ENCODE results near the gene ANO1. TPM values are rescaled to one million over a fixed set of nuclear protein-coding genes. Genes with fewer than 3 reads are reported as not detected.

ANO1 gene
- polyA plus RNA-seq, 3 donors: not detected

- no peak for TF ChIP-seq CTCF (IDR thresholded peaks at IDR 0.05)
- H3K27ac Mint-ChIP-seq: no peak overlapping the region
Measured at GRCh38 chr11:70180906-70181305, 102.8 kb downstream of the ANO1 start.

GRCh38 chr11:70182266-70182665, 104.1 kb downstream of the ANO1 start:
- H3K4me3 ChIP-seq (replicated peaks in 1 of 3; ENCODE audit: low read depth in 2 of 3, low read length in 3 of 3): no peak overlapping the region
- no peaks in the 10 kb centered on the region for H3K9me3 ChIP-seq (replicated peaks in 1 of 2; ENCODE audit: control insufficient read depth in 1 of 2, insufficient read depth in 1 of 2, low read length in 2 of 2)
- Mint-ChIP-seq H3K36me3 (no peaks in the 10 kb centered on the region), H3K4me3 (no peak overlapping the region), H3K27me3 (ENCODE audit: low read depth in 3 of 3) (peaks cover 1 to 10% (median 2%) of the 10 kb centered on the region in 3 donors), H3K9me3 (no peaks in the 10 kb centered on the region), H3K4me1 (no peaks in the 10 kb centered on the region), H3K27ac (no peak overlapping the region)
- no peak overlapping the region for H3K9ac ChIP-seq (ENCODE audit: insufficient read depth, low read length, poor library complexity, severe bottlenecking)
- no peaks in the 10 kb centered on the region for H3K79me2 ChIP-seq (ENCODE audit: insufficient read depth, low read length)
- H3K4me2 ChIP-seq (replicated peaks; ENCODE audit: extremely low read depth, low read length, poor library complexity, severe bottlenecking): no peak overlapping the region
- H3K27me3 ChIP-seq (ENCODE audit: control insufficient read depth in 2 of 2, insufficient read depth in 2 of 2, low read length in 2 of 2): no peaks in the 10 kb centered on the region
- TF ChIP-seq CTCF (IDR thresholded peaks at IDR 0.05): no peak
- no peaks in the 10 kb centered on the region for H4K20me1 ChIP-seq (ENCODE audit: insufficient read depth, low read length)
- intact Hi-C loops (cut with micrococcal nuclease): no loop called here
- H3K36me3 ChIP-seq (replicated peaks in 1 of 2; ENCODE audit: control insufficient read depth in 1 of 2, insufficient read depth in 2 of 2, low read length in 2 of 2): no peaks in the 10 kb centered on the region
- no peak overlapping the region for H3K27ac ChIP-seq (ENCODE audit: low read depth in 1 of 2, low read length in 2 of 2)
- no peak for DNase-seq
- 89% methylated on average over 12 of the region's 18 CpGs for WGBS (ENCODE audit: insufficient coverage)
- H2AFZ ChIP-seq (ENCODE audit: insufficient read depth, low read depth, low read length, poor library complexity, severe bottlenecking): no peak overlapping the region
- no peaks in the 10 kb centered on the region for H3K4me1 ChIP-seq (ENCODE audit: control insufficient read depth in 1 of 2, insufficient read depth in 2 of 2, low read length in 2 of 2)

More at GRCh38 chr11:70180906-70181305, 102.8 kb downstream of the ANO1 start:
- H3K4me1 ChIP-seq (ENCODE audit: control insufficient read depth in 1 of 2, insufficient read depth in 2 of 2, low read length in 2 of 2): no peaks in the 10 kb centered on the region
- H3K4me3 ChIP-seq (replicated peaks in 1 of 3; ENCODE audit: low read depth in 2 of 3, low read length in 3 of 3): no peak overlapping the region
- H3K27me3 ChIP-seq (ENCODE audit: control insufficient read depth in 2 of 2, insufficient read depth in 2 of 2, low read length in 2 of 2): no peaks in the 10 kb centered on the region
- Mint-ChIP-seq H3K27me3 (ENCODE audit: low read depth in 3 of 3) (peaks cover 1 to 8% (median 1%) of the 10 kb centered on the region in 3 donors), H3K4me1 (no peaks in the 10 kb centered on the region), H3K4me3 (no peak overlapping the region), H3K36me3 (no peaks in the 10 kb centered on the region), H3K9me3 (no peaks in the 10 kb centered on the region)
- no peaks in the 10 kb centered on the region for H3K79me2 ChIP-seq (ENCODE audit: insufficient read depth, low read length)
- no peaks in the 10 kb centered on the region for H3K36me3 ChIP-seq (replicated peaks in 1 of 2; ENCODE audit: control insufficient read depth in 1 of 2, insufficient read depth in 2 of 2, low read length in 2 of 2)
- H3K4me2 ChIP-seq (replicated peaks; ENCODE audit: extremely low read depth, low read length, poor library complexity, severe bottlenecking): no peak overlapping the region
- no peak for DNase-seq
- no peaks in the 10 kb centered on the region for H4K20me1 ChIP-seq (ENCODE audit: insufficient read depth, low read length)
- H2AFZ ChIP-seq (ENCODE audit: insufficient read depth, low read depth, low read length, poor library complexity, severe bottlenecking): no peak overlapping the region
- no peak overlapping the region for H3K9ac ChIP-seq (ENCODE audit: insufficient read depth, low read length, poor library complexity, severe bottlenecking)
- H3K9me3 ChIP-seq (replicated peaks in 1 of 2; ENCODE audit: control insufficient read depth in 1 of 2, insufficient read depth in 1 of 2, low read length in 2 of 2): no peaks in the 10 kb centered on the region
- 96% methylated on average over 11 of the region's 11 CpGs for WGBS (ENCODE audit: insufficient coverage)
- no peak overlapping the region for H3K27ac ChIP-seq (ENCODE audit: low read depth in 1 of 2, low read length in 2 of 2)
- intact Hi-C loops (cut with micrococcal nuclease): no loop called here
